ENCODE measurements around the gene CCDC177. TPM values are rescaled to one million over a fixed set of nuclear protein-coding genes. Genes with fewer than 3 reads are reported as not detected.

Gene CCDC177
- polyA plus RNA-seq, 1 experiment: not detected

DNA sequence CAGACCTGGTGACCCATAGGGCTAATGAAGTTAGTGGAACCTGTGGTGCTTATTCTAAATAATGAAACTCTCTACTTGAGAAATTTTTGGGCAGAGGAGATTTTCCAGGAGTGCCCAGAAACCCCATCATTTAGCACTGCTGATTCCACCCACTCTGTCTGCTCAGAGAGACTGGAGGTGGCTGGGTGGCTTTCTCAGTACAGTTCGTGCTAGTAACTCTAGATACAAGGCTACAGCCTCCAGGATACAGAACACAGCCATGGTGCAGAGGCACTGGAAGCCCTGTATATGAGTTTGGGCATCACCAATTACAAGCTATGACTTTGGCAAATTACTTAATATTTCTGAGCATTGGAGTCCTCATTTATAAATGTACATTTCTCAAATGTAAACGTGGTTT, 32.4 kb downstream of the CCDC177 start:
- peaks cover 4% of the 10 kb centered on the region; the same call in 1 of the 2 replicates for H3K9me3 ChIP-seq (ENCODE audit: control insufficient read depth, insufficient read depth, low read length)
- H3K27ac ChIP-seq (ENCODE audit: low read depth, low read length): no peak overlapping the region
- TF ChIP-seq, protein P1, sequence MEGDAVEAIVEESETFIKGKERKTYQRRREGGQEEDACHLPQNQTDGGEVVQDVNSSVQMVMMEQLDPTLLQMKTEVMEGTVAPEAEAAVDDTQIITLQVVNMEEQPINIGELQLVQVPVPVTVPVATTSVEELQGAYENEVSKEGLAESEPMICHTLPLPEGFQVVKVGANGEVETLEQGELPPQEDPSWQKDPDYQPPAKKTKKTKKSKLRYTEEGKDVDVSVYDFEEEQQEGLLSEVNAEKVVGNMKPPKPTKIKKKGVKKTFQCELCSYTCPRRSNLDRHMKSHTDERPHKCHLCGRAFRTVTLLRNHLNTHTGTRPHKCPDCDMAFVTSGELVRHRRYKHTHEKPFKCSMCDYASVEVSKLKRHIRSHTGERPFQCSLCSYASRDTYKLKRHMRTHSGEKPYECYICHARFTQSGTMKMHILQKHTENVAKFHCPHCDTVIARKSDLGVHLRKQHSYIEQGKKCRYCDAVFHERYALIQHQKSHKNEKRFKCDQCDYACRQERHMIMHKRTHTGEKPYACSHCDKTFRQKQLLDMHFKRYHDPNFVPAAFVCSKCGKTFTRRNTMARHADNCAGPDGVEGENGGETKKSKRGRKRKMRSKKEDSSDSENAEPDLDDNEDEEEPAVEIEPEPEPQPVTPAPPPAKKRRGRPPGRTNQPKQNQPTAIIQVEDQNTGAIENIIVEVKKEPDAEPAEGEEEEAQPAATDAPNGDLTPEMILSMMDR (IDR thresholded peaks at IDR 0.05; ENCODE audit: low read depth, low read length): no peak
- H3K4me3 ChIP-seq (ENCODE audit: low read depth, low read length): no peak overlapping the region
- ChIA-PET POLR2A (no interaction called here), CTCF (interaction anchor here (1.0 to 1.3 kb wide), 2 partner anchors 42 to 185 kb away, joined by 3 to 4 read pairs; no protein-coding TSS in a partner anchor)
- peaks cover 18% of the 10 kb centered on the region for H3K27me3 ChIP-seq (ENCODE audit: control insufficient read depth, insufficient read depth, low read length)
- no peak for DNase-seq (ENCODE audit: low read depth, low spot score)

DNA sequence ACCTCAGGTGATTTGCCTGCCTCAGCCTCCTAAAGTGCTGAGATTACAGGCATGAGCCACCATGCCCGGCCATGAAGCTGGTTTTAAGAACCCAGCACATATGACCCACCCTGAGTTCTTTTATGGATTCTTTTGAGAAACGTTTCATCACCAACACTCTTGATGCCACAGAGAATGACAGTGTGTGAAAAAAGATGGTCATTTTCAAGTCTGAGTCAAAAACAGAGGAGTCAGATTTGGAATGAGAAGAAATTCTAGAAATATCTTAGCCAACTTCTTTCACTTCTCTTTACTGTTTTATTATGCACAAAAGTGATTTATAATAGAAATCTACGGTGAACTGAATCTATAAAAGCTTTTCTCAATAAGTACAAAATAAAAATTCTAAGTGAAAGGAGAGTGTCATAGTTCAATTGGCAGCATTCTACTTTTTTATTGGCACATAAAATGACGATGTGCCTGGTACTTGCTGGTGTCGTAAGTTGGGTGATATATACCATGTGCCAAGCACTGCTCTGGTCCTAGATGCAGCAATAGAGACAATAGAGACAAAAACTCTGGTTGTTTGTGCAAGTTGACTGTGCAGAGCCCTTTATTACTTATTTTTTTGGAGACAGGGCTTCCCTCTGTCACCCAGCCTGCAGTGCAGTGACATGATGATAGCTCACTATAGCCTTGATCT, 33.9 kb downstream of the CCDC177 start:
- peaks cover 26% of the 10 kb centered on the region for H3K27me3 ChIP-seq (ENCODE audit: control insufficient read depth, insufficient read depth, low read length)
- POLR2A ChIA-PET: interaction anchor here (0.7 to 0.8 kb wide), 2 partner anchors 23 to 50 kb away, joined by 3 read pairs; no protein-coding TSS in a partner anchor
- no peak overlapping the region for H3K27ac ChIP-seq (ENCODE audit: low read depth, low read length)
- no peak for DNase-seq (ENCODE audit: low read depth, low spot score)
- H3K4me3 ChIP-seq (ENCODE audit: low read depth, low read length): no peak overlapping the region
- TF ChIP-seq, protein P1 (IDR thresholded peaks at IDR 0.05; ENCODE audit: low read depth, low read length): no peak
- CTCF ChIA-PET: interaction anchor here (0.6 to 4.0 kb wide), 3 partner anchors 8 to 173 kb away, joined by 4 to 20 read pairs (median 6); partner anchors contain the start of gene CCDC177
- H3K9me3 ChIP-seq (ENCODE audit: control insufficient read depth, insufficient read depth, low read length): peaks cover 4% of the 10 kb centered on the region; the same call in 1 of the 2 replicates

DNA sequence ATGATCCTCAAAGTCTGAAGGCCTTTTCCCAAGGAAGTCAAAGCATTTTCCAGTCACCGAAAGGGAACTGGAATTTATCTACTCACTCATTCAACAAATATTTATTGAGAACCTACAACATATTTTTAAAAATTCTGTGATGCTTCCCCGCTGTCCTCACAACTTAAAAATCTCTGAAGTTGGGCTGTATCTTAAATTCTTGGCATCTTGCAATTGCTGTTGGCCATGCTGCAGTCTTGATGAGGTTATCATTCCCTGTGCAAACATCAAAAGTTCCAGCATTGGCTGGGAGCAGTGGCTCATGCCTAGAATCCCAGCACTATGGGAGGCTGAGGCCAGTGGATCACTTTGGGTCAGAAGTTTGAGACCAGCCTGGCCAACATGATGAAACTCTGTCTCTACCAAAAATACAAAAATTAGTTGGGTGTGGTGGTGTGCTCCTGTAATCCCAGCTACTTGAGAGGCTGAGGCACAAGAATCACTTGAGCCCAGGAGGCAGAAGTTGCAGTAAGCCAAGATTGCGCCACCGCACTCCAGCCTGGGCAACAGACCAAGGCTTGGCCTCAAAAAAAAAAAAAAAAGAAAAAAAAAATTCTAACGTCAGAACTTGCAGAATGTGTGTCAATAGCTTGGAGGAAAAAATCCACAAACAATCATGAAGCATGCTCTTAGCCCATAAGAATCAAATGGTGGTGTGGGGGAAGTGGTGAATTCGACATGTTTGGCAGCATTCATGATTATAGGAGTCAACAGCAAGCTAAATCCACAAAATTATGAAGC, 34.9 kb downstream of the CCDC177 start:
- Histone ChIP-seq H3K9me3 (ENCODE audit: control insufficient read depth, insufficient read depth, low read length) (peaks cover 4% of the 10 kb centered on the region; the same call in 1 of the 2 replicates), H3K27me3 (ENCODE audit: control insufficient read depth, insufficient read depth, low read length) (peaks cover 30% of the 10 kb centered on the region), H3K4me3 (ENCODE audit: low read depth, low read length) (no peak overlapping the region), H3K27ac (ENCODE audit: low read depth, low read length) (no peak overlapping the region)
- ChIA-PET CTCF (interaction anchor here (0.6 to 4.0 kb wide), 4 partner anchors 9 to 174 kb away, joined by 4 to 20 read pairs (median 6); partner anchors contain the start of gene CCDC177), POLR2A (interaction anchor here (0.7 kb wide), 1 partner anchor 24 kb away, joined by 3 read pairs; no protein-coding TSS in a partner anchor)
- TF ChIP-seq, protein P1 (IDR thresholded peaks at IDR 0.05; ENCODE audit: low read depth, low read length): no peak
- DNase-seq (ENCODE audit: low read depth, low spot score): peak; percentile 11

DNA sequence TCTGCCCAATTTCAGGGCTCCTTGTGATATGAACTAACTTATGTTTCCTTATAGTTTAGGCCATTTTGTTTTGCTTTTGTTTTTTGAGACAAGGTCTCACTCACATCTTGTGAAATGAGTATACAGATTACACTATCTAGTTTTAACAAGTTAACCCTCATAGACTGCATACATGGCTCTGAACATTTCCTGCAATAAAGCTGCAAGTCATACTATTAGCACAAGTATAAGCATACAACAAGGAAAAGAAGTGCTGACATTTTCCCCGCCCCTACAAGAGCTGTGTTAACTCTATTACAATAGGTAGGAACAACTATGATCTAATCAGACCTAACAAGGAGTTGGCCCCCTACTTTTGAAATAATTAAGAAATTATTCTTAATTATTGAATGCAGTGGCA, 35.9 kb downstream of the CCDC177 start:
- POLR2A ChIA-PET: no interaction called here
- CTCF ChIA-PET: interaction anchor here (0.9 to 4.0 kb wide), 2 partner anchors 36 to 42 kb away, joined by 6 to 20 read pairs; partner anchors contain the start of gene CCDC177

More for the DNA sequence above, 35.9 kb downstream of the CCDC177 start:
- H3K27ac ChIP-seq (ENCODE audit: low read depth, low read length): no peak overlapping the region
- peaks cover 4% of the 10 kb centered on the region; the same call in 1 of the 2 replicates for H3K9me3 ChIP-seq (ENCODE audit: control insufficient read depth, insufficient read depth, low read length)
- TF ChIP-seq, protein P1 (IDR thresholded peaks at IDR 0.05; ENCODE audit: low read depth, low read length): no peak
- H3K27me3 ChIP-seq (ENCODE audit: control insufficient read depth, insufficient read depth, low read length): peaks cover 33% of the 10 kb centered on the region
- H3K4me3 ChIP-seq (ENCODE audit: low read depth, low read length): no peak overlapping the region
- DNase-seq (ENCODE audit: low read depth, low spot score): no peak

All from AG04450 (cell line).